ENCODE results near the gene PYHIN1.

GRCh38 chr1:159011751-159012150 lies 80.4 kb downstream of the PYHIN1 start:
- TF ChIP-seq USF2 (IDR thresholded peaks at IDR 0.05; ENCODE audit: low read length) (no peak), POLR2A (IDR thresholded peaks at IDR 0.05; ENCODE audit: control extremely low read depth in 1 of 2, low read depth in 2 of 2, low read length in 2 of 2) (no peak), SUZ12 (IDR thresholded peaks at IDR 0.05; ENCODE audit: low read length) (no peak), RFX5 (IDR thresholded peaks at IDR 0.05; ENCODE audit: borderline replicate concordance, low read depth, low read length) (no peak), EP300 (IDR thresholded peaks at IDR 0.05; ENCODE audit: borderline replicate concordance in 1 of 2, low read depth in 2 of 2, low read length in 2 of 2) (no peak)

All from H1 (cell line).